H54 (cell line): ENCODE measurements around the gene GPR137B.
"Not testable (repeated sequence)": the region's sequence is repeated elsewhere in the genome, so short reads cannot be mapped to it uniquely, and the experiment has no call there.

Experiments used
- DNase-seq: peaks from one replicate; pipeline ENCODE4 v3.0.0; 2011; ENCODE audit warnings: low spot score, mixed read lengths; ENCODE audit not compliant: insufficient read length
- FAIRE-seq: peaks from 3 replicates; lab custom pipeline; 2011; peaks lifted over from hg19 to GRCh38; lab: Jason Lieb, UNC
- POLR2A ChIP-seq: IDR thresholded peaks from 2 replicates; pipeline ENCODE4 v1.6.1; 2011; ENCODE audit warnings: low read depth, mild to moderate bottlenecking, low read length

GPR137B gene, protein sequence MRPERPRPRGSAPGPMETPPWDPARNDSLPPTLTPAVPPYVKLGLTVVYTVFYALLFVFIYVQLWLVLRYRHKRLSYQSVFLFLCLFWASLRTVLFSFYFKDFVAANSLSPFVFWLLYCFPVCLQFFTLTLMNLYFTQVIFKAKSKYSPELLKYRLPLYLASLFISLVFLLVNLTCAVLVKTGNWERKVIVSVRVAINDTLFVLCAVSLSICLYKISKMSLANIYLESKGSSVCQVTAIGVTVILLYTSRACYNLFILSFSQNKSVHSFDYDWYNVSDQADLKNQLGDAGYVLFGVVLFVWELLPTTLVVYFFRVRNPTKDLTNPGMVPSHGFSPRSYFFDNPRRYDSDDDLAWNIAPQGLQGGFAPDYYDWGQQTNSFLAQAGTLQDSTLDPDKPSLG

DNA sequence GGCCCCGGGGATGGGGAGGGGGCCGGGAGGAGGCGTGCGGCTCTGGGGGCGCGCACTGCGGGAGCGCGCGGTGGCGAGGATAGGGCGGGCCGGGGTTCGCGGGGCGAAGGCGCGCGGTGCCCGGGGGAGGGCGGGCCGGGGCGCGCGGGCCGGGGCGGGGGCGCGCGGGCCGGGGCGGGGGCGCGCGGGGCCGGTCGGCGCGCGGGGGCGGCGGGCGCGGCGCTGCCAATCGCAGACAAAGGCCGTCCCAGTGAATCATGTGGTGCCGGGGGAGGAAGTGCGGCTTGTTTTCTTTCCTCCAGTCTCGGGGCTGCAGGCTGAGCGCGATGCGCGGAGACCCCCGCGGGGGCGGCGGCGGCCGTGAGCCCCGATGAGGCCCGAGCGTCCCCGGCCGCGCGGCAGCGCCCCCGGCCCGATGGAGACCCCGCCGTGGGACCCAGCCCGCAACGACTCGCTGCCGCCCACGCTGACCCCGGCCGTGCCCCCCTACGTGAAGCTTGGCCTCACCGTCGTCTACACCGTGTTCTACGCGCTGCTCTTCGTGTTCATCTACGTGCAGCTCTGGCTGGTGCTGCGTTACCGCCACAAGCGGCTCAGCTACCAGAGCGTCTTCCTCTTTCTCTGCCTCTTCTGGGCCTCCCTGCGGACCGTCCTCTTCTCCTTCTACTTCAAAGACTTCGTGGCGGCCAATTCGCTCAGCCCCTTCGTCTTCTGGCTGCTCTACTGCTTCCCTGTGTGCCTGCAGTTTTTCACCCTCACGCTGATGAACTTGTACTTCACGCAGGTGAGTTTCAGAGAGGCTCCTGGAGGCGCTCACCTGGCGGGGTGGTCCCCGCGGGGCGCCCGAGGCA lies at the start of gene GPR137B:
TSS of gene GPR137B (plus strand) at position 287 of the 851 bp plus-strand sequence. CDS start at position 371, 84 bp downstream.
- FAIRE-seq (no peak), DNase-seq (peak; percentile 94)
- 0 out of 2 replicates have a peak, but pooled peaks have one; percentile 18 for TF ChIP-seq POLR2A

DNA sequence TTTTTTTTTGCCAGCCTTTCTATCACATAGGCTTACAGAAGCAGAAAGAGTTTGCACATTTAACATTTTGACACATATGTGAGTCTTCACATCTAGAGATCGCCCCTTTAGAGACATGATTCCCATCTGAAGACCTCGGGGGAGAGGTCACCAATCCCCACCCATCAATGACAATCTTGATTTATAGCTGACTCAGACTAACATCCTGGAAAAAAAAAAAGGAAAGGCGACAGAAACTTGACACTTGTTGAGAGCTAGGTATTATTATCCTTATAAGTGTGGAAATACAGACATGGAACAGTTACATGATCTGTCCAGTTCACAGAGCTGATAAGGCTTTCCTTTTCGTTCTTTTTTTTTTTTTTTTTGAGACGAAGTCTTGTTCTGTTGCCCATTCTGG lies 49.4 kb upstream of the GPR137B start:
- FAIRE-seq (no peak), DNase-seq (no peak)
- no peak for TF ChIP-seq POLR2A

DNA sequence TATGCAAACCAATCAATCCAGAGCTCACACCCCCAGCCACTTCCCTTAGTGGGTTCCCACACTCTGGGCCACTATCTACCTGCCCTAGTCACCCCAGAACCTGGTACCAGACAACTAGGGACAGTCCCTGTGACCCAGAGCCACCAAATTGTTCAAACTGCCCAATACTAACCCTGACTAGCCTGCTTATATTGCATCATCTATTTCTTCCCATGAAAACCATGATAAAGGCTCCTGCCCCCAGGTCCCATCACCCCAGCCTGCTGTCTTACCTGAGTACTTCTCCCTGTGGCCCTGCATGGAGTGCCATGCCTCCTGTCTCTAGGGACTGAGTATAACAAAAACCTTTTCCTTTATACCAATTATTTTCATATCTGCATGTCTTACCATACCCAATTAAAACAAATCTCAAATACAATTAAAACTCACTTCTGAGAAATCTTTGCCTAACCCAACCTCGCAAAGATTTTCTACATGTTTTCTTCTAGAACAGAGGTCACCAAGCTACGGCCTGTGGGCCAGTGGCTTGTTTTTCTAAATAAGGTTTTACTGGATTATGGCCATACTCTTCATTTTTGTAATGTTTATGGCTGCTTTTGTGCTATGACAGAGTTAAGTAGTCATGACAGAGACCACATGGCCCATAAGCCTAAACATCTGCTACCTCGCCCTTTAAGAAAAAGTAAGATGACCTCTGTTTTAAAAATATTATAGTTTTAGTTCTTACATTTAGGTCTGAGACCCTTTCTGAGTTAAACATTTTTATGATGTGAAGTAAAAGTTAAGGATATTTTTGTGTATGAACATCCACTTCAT lies 46.4 kb upstream of the GPR137B start:
- TF ChIP-seq POLR2A, result no peak
- FAIRE-seq (no peak), DNase-seq (no peak)

DNA sequence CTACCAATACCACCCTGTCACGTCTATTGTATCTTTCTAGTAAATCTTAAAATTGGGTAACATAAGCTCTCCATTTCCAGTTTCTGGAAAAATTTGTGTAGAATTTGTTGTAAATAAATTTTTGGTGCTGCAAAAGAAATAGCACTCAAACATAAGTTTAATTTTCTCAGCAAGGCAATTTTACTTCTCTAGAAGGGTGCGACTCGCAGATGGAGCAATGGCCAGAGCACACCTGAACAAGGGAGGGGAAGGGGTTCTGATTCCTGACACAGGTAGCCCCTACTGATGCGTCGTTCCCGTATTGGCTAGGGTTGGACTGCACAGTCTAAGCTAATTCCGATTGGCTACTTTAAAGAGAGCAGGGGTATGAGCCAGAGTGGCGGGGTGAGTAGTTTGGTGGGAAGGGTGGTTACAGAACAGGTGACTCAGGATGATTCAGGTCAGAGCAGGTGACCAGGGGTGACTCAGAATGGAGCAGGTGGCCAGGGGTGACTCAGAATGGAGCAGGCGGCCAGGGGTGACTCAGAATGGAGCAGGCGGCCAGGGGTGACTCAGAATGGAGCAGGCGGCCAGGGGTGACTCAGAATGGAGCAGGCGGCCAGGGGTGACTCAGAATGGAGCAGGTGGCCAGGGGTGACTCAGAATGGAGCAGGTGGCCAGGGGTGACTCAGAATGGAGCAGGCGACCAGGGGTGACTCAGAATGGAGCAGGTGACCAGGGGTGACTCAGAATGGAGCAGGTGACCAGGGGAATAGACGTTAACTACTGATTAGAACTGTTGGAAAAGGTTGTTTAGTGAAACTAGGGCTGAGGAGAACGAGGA lies 45.5 kb upstream of the GPR137B start:
- DNase-seq, FAIRE-seq: not testable (repeated sequence)

DNA sequence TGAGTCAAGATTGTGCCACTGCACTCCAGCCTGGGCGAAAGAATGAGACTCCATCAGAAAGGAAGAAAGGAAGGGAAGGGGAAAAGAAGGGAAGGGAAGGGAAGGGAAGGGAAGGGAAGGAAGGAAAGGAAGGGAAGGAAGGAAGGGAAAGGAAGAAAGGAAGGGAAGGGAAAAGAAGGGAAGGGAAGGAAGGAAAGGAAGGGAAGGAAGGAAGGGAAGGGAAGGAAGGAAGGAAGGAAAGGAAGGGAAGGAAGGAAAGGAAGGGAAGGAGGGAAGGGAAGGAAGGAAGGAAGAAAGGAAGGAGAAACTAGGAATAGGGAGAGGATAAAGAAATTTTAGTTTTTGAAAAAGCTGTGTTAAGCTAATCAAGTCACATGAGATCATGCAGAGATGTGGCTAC lies 44.1 kb upstream of the GPR137B start:
- no peak for TF ChIP-seq POLR2A
- DNase-seq (no peak), FAIRE-seq (no peak)

DNA sequence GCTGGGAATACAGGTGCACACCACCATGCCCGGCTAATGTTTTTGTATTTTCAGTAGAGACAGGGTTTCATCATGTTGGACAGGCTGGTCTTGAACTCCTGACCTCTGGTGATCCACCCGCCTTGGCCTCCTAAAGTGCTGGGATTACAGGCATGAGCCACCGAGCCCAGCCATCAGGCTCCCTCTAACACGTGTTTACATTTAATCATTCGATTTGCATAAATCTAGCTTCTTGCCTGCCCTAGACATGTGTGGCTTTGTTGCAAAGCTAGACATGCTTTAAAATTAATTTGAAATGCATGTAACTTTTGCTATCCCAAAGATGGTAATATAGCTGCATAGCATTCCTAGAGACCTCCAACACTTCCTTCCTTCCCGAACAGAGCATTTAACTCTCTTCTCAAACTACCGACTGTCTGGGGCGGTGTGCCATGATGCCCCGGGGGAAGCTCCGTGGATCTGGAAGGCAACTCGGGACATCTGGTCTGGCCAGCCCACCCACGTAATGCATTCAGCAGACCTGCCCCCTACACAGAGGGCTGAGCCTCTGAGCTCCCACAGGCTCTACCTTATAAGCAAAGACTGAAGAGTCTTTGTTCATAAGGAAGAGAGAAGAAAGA lies 42.9 kb upstream of the GPR137B start:
- FAIRE-seq, result no peak
- DNase-seq, result no peak
- TF ChIP-seq POLR2A, result no peak

DNA sequence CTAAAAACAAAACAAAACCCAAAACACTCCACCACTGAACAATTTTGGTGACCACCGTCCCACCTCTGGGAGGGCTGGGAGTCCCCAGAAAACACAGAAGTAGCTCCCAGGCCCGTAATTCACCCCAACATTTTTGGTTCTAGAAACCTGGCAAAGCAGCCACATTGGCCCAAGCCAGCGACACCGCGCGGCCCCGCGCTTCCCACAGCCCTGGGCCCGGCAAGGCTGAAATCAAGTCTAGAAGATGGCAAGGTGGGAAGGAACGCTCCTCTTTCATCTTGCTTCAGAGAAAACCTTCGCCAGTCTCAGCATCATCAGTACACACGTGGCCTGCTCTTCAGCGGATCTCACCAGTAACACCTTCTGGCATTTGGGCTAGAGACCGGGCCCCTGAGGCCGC lies 41.5 kb upstream of the GPR137B start:
- no peak for FAIRE-seq
- no peak for DNase-seq
- no peak for TF ChIP-seq POLR2A

DNA sequence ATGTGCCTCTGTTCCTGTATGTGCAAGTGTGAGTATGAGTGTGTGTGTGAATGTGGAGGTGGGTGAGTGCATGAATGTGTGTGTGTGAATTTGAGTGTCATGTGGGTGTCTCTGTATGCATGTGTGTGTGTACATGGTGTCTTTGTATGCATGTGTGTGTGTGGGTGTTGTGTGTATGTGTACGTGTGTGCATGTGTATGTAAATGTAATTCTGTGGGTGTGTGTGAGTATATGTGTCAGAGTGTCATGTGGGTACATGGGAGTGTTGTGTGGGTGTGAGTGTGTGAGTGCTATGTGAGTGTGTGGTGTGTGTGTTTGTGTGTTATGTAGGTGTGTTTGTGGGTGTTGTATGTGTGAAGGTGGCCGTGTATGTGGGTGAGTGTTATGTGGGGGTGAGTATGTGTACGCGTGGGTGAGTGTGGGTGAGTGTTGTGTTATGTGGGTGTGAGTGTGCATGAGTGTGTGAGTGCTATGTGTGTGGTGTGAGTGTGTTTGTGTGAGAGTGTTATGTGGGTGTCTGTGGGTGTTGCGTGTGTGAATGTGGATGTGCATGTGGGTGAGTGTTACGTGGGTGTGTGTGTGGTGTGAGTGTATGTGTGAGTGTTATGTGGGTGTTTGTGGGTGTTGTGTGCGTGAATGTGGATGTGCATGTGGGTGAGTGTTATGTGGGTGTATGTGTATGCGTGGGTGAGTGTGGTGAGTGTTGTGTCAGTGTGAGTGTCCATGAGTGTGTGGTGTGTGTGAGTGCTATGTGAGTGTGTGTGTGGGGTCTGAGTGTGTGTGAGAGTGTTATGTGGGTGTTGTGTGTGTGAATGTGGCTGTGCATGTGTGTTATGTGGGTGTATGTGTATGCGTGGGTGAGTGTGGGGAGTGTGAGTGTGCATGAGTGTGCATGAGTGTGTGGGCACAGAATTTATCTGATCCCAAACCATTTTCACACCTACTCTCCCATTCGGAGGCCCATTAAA lies 40.8 kb upstream of the GPR137B start:
- TF ChIP-seq POLR2A, result no peak
- DNase-seq (no peak), FAIRE-seq (no peak)

DNA sequence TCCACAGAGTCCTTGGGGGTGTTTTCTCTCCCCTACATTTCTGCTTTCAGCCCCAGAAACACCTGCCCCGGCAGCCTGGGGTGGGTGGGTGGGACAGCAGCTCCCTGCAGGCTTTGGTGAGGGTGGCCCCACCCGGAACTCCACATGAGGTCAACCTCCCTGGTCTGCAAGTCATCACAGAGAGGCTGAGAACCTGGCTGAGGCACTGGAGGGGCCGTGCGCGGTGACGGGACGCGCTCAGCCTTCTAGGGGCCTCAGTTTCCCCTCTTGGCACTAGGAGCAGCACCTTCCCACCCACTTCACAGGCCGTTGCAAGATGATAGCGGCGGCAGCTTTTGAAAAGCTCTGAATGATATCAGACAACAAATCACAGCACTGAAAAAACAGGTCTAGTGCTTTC lies 39.7 kb upstream of the GPR137B start:
- TF ChIP-seq POLR2A, result no peak
- DNase-seq (no peak), FAIRE-seq (no peak)

DNA sequence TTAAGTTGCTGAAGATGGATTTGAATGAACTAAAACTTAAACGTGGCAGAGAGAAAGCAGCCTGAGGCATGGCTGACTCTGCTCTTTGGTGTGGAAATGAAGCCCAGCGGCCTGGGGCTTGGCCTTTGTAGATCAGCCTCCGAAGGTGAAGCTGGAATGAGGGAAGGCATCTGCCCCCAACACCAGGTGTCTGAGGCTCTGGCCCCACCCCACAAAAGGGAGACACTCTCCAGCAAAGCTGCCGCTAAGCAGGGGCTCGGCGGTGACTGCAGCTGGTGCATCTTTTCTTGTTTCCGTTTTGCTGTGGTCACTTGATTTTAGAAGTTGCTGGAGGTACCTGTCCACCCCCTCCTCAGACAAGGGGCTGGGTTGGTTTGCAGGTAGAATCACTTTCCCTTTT lies 39.3 kb upstream of the GPR137B start:
- FAIRE-seq (no peak), DNase-seq (no peak)
- no peak for TF ChIP-seq POLR2A

DNA sequence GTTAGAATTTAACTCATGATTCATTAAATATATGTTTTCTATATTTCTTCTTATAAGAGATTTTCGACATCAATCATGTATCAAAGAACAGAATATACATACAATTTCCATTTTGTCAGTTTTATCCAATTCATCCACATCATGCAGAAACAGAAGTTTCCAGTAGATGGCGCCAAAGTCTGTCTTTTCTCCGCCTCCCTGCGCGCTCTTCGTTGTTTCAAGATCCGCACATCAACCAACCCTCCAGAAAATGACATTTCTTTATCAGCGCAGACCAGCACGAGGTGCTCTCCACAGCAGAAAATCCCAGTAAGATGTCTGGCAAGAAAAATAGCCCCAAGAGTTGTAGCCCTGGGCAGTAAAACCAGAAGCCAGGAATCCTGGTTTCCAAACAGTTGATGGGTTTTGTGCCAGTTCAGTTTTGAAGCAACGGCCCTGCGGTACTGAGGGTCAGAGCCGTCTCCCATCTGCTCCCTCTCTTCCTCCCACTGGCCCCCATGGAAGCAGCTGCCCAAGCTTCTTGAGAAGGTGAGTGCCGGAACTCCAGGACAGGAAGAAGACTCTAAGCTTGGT lies 38.6 kb upstream of the GPR137B start:
- DNase-seq (no peak), FAIRE-seq (no peak)
- no peak for TF ChIP-seq POLR2A
